Smooth muscle cell (in vitro differentiated cells): ENCODE measurements around the gene SCN7A. TPM values are rescaled to one million over a fixed set of nuclear protein-coding genes. Genes with fewer than 3 reads are reported as not detected.
"Not testable (repeated sequence)": the region's sequence is repeated elsewhere in the genome, so short reads cannot be mapped to it uniquely, and the experiment has no call there.

Experiments used
- DNase-seq: peaks from one replicate; lab custom pipeline; 2025; ENCODE audit not compliant: unreplicated experiment; lab: John Stamatoyannopoulos, UW
- H2AFZ ChIP-seq: fragments of 200-600 bp; sonication (generic); 2 replicates; pipeline ENCODE4 v1.6.0; 2016; ENCODE audit warnings: antibody characterized with exemption, low read depth, mild to moderate bottlenecking
- H3F3A ChIP-seq: fragments of 200-600 bp; sonication (generic); 2 replicates; pipeline ENCODE4 v1.6.0; 2017; ENCODE audit warnings: antibody characterized with exemption, low read depth
- H3K27ac ChIP-seq: fragments of 200-600 bp; sonication (generic); 2 replicates; pipeline ENCODE4 v1.5.1; 2016; ENCODE audit warnings: low read depth, mild to moderate bottlenecking
- H3K27me3 ChIP-seq: fragments of 200-600 bp; sonication (generic); 2 replicates; pipeline ENCODE4 v1.6.1; 2016; ENCODE audit warnings: low read depth, mild to moderate bottlenecking
- H3K36me3 ChIP-seq: fragments of 200-600 bp; sonication (generic); 2 replicates; pipeline ENCODE4 v1.5.1; 2016; ENCODE audit warnings: low read depth
- H3K4me1 ChIP-seq: fragments of 200-600 bp; sonication (generic); 2 replicates; pipeline ENCODE4 v1.5.1; 2016; ENCODE audit warnings: low read depth
- H3K4me2 ChIP-seq: fragments of 200-600 bp; sonication (generic); 2 replicates; pipeline ENCODE4 v1.6.0; 2016; ENCODE audit warnings: mild to moderate bottlenecking
- H3K4me3 ChIP-seq: fragments of 200-600 bp; sonication (generic); 2 replicates; pipeline ENCODE4 v1.5.1; 2016; ENCODE audit warnings: mild to moderate bottlenecking
- H3K79me2 ChIP-seq: fragments of 200-600 bp; sonication (generic); 2 replicates; pipeline ENCODE4 v1.6.0; 2016; ENCODE audit warnings: low read depth, mild to moderate bottlenecking
- H3K9ac ChIP-seq: fragments of 200-600 bp; sonication (generic); 2 replicates; pipeline ENCODE4 v1.6.0; 2016; ENCODE audit warnings: low read depth
- H3K9me3 ChIP-seq: fragments of 200-600 bp; sonication (generic); replicated peaks from 2 replicates; pipeline ENCODE4 v1.5.1; 2016; ENCODE audit warnings: low read depth
- H4K20me1 ChIP-seq: fragments of 200-600 bp; sonication (generic); 2 replicates; pipeline ENCODE4 v1.6.0; 2016; ENCODE audit warnings: low read depth
- WGBS: methylation state at CpG from one replicate; pipeline ENCODE4 v1.1.7; 2016; ENCODE audit warnings: low lambda C conversion rate; 5-methylcytosine and 5-hydroxymethylcytosine counted together
- polyA plus RNA-seq: library from polyadenylated mRNA; unstranded; fragments of >200 nt; fragmentation: Nextera tagmentation; extraction: Ambion mirVana; gene quantifications from 2 replicates; pipeline ENCODE4 v1.2.1, GENCODE V29; 2016
- total RNA-seq: library from RNA; depleted of rRNA; stranded (reverse); fragments of >200 nt; gene quantifications from 2 replicates; pipeline ENCODE4 v1.2.3, GENCODE V29; 2014
- TF ChIP-seq, protein P1 (sequence below): fragments of 200-600 bp; sonication (generic); IDR thresholded peaks from 2 replicates; pipeline ENCODE4 v1.5.1; 2017; ENCODE audit warnings: borderline replicate concordance, mild to moderate bottlenecking, antibody characterized with exemption; ENCODE audit not compliant: insufficient read depth, poor library complexity, severe bottlenecking

Gene SCN7A
- total and polyA plus RNA-seq, 2 experiments from 2014 or later: not detected

DNA sequence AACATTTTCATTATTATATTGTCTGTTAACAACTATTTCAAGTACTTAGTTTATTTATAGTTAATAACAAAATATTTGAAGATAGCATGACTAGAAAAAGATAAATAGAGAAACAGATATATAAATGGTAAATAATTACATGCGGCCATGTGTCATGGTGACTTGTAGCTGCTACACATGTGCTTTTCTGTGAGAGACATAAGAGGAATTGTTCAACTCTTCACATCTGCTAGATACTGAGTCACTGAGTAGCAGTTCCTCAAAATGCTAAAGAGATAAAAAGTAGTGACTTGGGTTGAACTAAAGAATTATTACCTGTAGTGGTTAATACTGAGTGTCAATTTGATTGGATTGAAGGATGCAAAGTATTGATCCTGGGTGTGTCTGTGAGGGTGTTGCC, 80.8 kb downstream of the SCN7A start:
- no peak overlapping the region for H3K4me2 ChIP-seq
- H3K9me3 ChIP-seq: no peaks in the 10 kb centered on the region
- no peaks in the 10 kb centered on the region for H3K79me2 ChIP-seq
- H3F3A ChIP-seq: no peaks in the 10 kb centered on the region
- H2AFZ ChIP-seq: no peak overlapping the region
- H3K36me3 ChIP-seq: no peaks in the 10 kb centered on the region
- no peaks in the 10 kb centered on the region for H3K27me3 ChIP-seq
- WGBS: 97% methylated on average over 1 of the region's 1 CpG
- H3K4me1 ChIP-seq: no peaks in the 10 kb centered on the region
- DNase-seq: no peak
- TF ChIP-seq, protein P1, sequence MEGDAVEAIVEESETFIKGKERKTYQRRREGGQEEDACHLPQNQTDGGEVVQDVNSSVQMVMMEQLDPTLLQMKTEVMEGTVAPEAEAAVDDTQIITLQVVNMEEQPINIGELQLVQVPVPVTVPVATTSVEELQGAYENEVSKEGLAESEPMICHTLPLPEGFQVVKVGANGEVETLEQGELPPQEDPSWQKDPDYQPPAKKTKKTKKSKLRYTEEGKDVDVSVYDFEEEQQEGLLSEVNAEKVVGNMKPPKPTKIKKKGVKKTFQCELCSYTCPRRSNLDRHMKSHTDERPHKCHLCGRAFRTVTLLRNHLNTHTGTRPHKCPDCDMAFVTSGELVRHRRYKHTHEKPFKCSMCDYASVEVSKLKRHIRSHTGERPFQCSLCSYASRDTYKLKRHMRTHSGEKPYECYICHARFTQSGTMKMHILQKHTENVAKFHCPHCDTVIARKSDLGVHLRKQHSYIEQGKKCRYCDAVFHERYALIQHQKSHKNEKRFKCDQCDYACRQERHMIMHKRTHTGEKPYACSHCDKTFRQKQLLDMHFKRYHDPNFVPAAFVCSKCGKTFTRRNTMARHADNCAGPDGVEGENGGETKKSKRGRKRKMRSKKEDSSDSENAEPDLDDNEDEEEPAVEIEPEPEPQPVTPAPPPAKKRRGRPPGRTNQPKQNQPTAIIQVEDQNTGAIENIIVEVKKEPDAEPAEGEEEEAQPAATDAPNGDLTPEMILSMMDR: no peak
- no peak overlapping the region for H3K4me3 ChIP-seq
- no peak overlapping the region for H3K9ac ChIP-seq
- no peaks in the 10 kb centered on the region for H4K20me1 ChIP-seq
- no peak overlapping the region for H3K27ac ChIP-seq

- no peak overlapping the region for H3K4me3 ChIP-seq
Measured at GRCh38 chr2:166411473-166412230, 82.4 kb downstream of the SCN7A start.

DNA sequence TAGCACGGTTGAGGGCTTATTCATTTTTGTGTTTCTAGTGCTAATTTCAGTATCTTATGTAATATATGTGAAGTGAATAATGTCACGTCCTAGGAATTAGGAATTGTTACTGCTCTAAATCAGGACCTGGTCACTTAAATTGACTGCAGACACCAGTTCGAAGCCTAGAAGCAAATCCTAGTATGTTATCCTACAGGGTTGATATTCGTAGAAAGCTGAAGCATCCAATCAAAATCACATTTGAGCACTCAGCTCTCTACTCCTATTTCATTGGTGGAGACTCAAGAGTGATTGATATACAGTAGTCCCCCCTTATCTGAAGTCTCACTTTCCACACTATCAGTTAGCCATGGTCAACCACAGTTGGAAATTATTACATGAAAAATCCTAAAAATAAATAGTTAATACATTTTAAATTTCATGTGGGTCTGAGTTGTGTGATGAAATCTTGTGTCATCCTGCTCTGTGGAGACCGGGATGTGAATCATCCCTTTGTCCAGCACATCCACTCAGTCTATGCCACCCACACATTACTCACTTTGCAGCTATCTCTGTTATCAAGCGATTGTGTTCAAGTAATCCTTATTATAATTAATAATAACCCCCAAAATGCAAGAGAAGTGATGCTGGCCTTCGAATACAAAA, 83.1 kb downstream of the SCN7A start:
- H3K27ac ChIP-seq: peak overlapping the region; percentile 74
- H3K4me3 ChIP-seq: no peak overlapping the region
- WGBS: 60% methylated on average over 7 of the region's 7 CpGs

More at GRCh38 chr2:166411473-166412230, 82.4 kb downstream of the SCN7A start:
- Histone ChIP-seq H2AFZ (peak overlapping the region; percentile 36), H3K27me3 (no peaks in the 10 kb centered on the region), H3K27ac (peak overlapping the region; percentile 74), H3K9me3 (no peaks in the 10 kb centered on the region), H3F3A (no peaks in the 10 kb centered on the region), H3K9ac (no peak overlapping the region), H3K4me2 (peak overlapping the region; percentile 58), H4K20me1 (no peaks in the 10 kb centered on the region), H3K79me2 (no peaks in the 10 kb centered on the region), H3K4me1 (no peaks in the 10 kb centered on the region), H3K36me3 (no peaks in the 10 kb centered on the region)
- TF ChIP-seq, protein P1: no peak
- DNase-seq: no peak
- 48% methylated on average over 6 of the region's 6 CpGs for WGBS

DNA sequence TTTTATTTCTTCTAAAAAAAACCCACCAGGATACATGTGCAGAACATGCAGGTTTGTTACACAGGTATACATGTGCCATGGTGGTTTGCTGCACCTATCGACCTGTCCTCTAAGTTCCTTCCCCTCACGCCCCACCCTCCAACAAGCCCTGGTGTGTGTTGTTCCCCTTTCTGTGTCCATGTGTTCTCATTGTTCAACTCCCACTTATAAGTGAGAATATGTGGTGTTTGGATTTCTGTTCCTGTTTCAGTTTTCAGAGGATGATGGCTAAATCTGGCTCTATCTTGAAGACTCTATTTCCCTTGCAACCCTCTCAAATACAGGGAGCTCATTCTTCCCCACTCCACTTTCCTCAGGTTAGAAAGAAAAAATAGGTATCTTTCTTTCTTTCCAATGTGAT, 86.3 kb downstream of the SCN7A start:
- H3K9me3 ChIP-seq, H3K79me2 ChIP-seq, H3F3A ChIP-seq, H3K4me1 ChIP-seq, H2AFZ ChIP-seq, DNase-seq, H3K9ac ChIP-seq, H3K4me3 ChIP-seq, H4K20me1 ChIP-seq, H3K27ac ChIP-seq, H3K36me3 ChIP-seq, H3K4me2 ChIP-seq, H3K27me3 ChIP-seq: not testable (repeated sequence)
- WGBS: 90% methylated on average over 2 of the region's 2 CpGs

More for the DNA sequence above, 83.1 kb downstream of the SCN7A start:
- TF ChIP-seq, protein P1: no peak
- H3K79me2 ChIP-seq: no peaks in the 10 kb centered on the region
- H2AFZ ChIP-seq: peak overlapping the region; percentile 61
- H3F3A ChIP-seq: no peaks in the 10 kb centered on the region
- no peaks in the 10 kb centered on the region for H3K9me3 ChIP-seq
- peak overlapping the region; percentile 58 for H3K4me2 ChIP-seq
- H3K27me3 ChIP-seq: no peaks in the 10 kb centered on the region
- H3K4me1 ChIP-seq: no peaks in the 10 kb centered on the region
- DNase-seq: no peak
- peak overlapping the region; percentile 54 for H3K9ac ChIP-seq
- no peaks in the 10 kb centered on the region for H4K20me1 ChIP-seq
- no peaks in the 10 kb centered on the region for H3K36me3 ChIP-seq
